DMS53 treated with DMSO at 0.1 percent for 48 hours (cell line): Measurements from ENCODE around the gene ELOA2.
"Not testable (repeated sequence)": the region's sequence is repeated elsewhere in the genome, so short reads cannot be mapped to it uniquely, and the experiment has no call there.

ENCODE experiments used
- DNase-seq: peaks from one replicate; lab custom pipeline; 2025; ENCODE audit not compliant: unreplicated experiment; lab: John Stamatoyannopoulos, UW

The ELOA2 gene

DNA sequence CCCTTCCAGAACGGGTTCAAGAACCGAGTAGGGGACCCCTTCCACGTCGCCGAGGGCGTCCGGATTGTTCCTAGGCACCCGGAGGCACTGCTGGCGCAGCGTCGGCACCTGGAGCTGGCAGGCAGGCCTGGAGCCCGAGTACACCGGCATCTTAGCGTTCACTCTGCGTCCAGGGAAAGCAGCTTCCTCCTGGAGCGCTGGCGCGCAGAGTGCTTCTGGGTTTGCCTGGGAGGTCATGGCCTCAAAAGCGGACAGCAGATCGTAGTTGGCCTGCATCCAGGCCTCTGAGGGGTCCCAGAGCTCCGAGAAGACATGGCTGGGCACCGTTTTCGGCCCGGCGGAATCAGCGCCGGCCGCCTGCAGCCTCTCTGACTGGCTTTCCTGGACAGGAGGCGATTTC lies 12.6 kb downstream of the ELOA2 start:
- not testable (repeated sequence) for DNase-seq

GRCh38 chr18:47020757-47021156 lies 14.7 kb downstream of the ELOA2 start:
- DNase-seq: not testable (repeated sequence)

DNA sequence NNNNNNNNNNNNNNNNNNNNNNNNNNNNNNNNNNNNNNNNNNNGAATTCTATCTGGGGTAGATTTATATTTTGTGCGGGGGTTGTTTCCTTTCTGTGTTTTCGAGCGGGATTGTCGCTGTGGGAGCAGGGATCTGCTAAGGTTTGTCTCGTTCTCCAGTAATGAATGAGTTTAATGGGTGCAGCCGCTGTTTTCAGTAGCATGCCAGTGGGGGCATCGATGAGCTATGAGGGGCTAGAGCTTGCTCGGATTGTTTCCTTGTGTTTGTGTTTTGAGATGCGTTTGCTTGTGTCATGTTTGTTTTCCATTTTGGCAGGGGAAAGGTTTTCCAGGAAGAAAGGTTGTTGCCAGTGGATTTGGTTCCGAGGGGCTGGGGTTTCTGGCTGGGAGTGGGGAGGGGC lies 15.6 kb downstream of the ELOA2 start:
- not testable (repeated sequence) for DNase-seq
